ENCODE results near the gene SCNN1G.

GRCh38 chr16:23240994-23241393, 58.4 kb downstream of the SCNN1G start:
- TF ChIP-seq GATA3 (IDR thresholded peaks at IDR 0.05; ENCODE audit: low read depth, low read length) (no peak), GATA2 (IDR thresholded peaks at IDR 0.05; ENCODE audit: low read depth, low read length) (no peak)

Data from SH-SY5Y (cell line).